Common myeloid progenitor, CD34-positive (primary cell): ENCODE data around the gene GNRHR.

ENCODE experiments used
- CTCF ChIA-PET: fragments of 350-600 bp; sonication (Branson Sonifier 250); formaldehyde crosslinking; loops from one replicate; lab custom pipeline; 2021; ENCODE audit warnings: antibody characterized with exemption; lab: Charles Lee
- POLR2A ChIA-PET: fragments of 350-600 bp; sonication (Branson Sonifier 250); formaldehyde crosslinking; loops from one replicate; lab custom pipeline; 2021; ENCODE audit warnings: antibody characterized with exemption; lab: Charles Lee
- DNase-seq, 3 donors: peaks; one replicate each; pipeline versions ENCODE4 v3.0.0 to v3.0.0-alpha.2; 2013
- H3K27ac ChIP-seq, 2 experiments: 1 replicate in 1 of 2; 2 replicates in 1 of 2; pipeline ENCODE4 v1.7.0; 2013; ENCODE audit warnings: inconsistent platforms in 2 of 2, low read length in 2 of 2, mild to moderate bottlenecking in 2 of 2, low read depth in 1 of 2, moderate library complexity in 1 of 2; ENCODE audit not compliant: severe bottlenecking in 2 of 2, insufficient read depth in 1 of 2, poor library complexity in 1 of 2
- H3K27me3 ChIP-seq, 5 experiments: replicated peaks in 2 of 5; 1 replicate in 3 of 5; 2 replicates in 2 of 5; pipeline versions ENCODE4 v1.6.1 to v1.7.0; 2013; ENCODE audit warnings: low read length in 4 of 5, mild to moderate bottlenecking in 2 of 5, moderate library complexity in 2 of 5, inconsistent platforms in 1 of 5; ENCODE audit not compliant: insufficient read depth in 5 of 5, control insufficient read depth in 4 of 5
- H3K36me3 ChIP-seq, 4 experiments: 1 replicate in 2 of 4; 2 replicates in 2 of 4; pipeline versions ENCODE4 v1.6.1 to v1.7.0; 2013; ENCODE audit warnings: low read length in 3 of 4, control low read depth in 1 of 4, mild to moderate bottlenecking in 1 of 4; ENCODE audit not compliant: control insufficient read depth in 4 of 4, insufficient read depth in 4 of 4
- H3K4me1 ChIP-seq, 4 experiments: 1 replicate in 3 of 4; 2 replicates in 1 of 4; pipeline versions ENCODE4 v1.6.1 to v1.7.1; 2013; ENCODE audit warnings: low read length in 3 of 4, mild to moderate bottlenecking in 3 of 4, control low read depth in 1 of 4, inconsistent platforms in 1 of 4, moderate library complexity in 1 of 4; ENCODE audit not compliant: control insufficient read depth in 4 of 4, insufficient read depth in 4 of 4; ENCODE audit errors: control extremely low read depth in 1 of 4
- H3K4me3 ChIP-seq, 7 experiments: 1 replicate in 4 of 7; 2 replicates in 3 of 7; pipeline versions ENCODE4 v1.5.1 to v1.7.0; 2013; ENCODE audit warnings: mild to moderate bottlenecking in 7 of 7, low read length in 6 of 7, moderate library complexity in 6 of 7, inconsistent platforms in 2 of 7, low read depth in 2 of 7, control low read depth in 1 of 7; ENCODE audit not compliant: insufficient read depth in 4 of 7, control insufficient read depth in 1 of 7; ENCODE audit errors: extremely low read depth in 1 of 7
- H3K9me3 ChIP-seq, 5 experiments: 1 replicate in 4 of 5; 2 replicates in 1 of 5; pipeline versions ENCODE4 v1.6.1 to v1.7.1; 2013; ENCODE audit warnings: low read length in 4 of 5, mild to moderate bottlenecking in 2 of 5, inconsistent platforms in 1 of 5, low read depth in 1 of 5, moderate library complexity in 1 of 5; ENCODE audit not compliant: control insufficient read depth in 4 of 5, insufficient read depth in 2 of 5; ENCODE audit errors: control extremely low read depth in 1 of 5
- WGBS: methylation state at CpG from one replicate; pipeline ENCODE4 v1.1.5; 2013; ENCODE audit not compliant: insufficient coverage; 5-methylcytosine and 5-hydroxymethylcytosine counted together

The GNRHR gene

DNA sequence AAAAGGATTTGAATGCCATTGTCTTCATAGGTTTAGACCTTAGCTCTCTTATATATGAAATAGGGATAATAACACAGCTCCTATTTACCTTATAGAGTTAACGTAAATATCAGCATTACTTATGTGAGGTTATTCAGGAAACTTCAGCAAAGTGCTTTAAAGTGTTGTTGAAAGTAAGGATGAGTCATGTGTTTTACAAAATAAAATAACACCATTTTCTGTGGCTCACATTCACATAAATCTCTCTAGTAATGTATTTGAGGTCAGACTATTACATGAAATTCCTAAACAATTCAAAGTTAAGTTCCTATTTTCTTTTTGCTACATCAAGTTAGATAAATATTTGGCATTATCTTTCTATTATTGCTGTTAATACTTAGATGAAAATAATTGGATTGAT, 2.9 kb downstream of the GNRHR start:
- Histone ChIP-seq H3K27ac (no peak overlapping the region), H3K4me3 (no peak overlapping the region), H3K36me3 (no peaks in the 10 kb centered on the region), H3K4me1 (no peaks in the 10 kb centered on the region), H3K9me3 (no peaks in the 10 kb centered on the region), H3K27me3 (no peaks in the 10 kb centered on the region)
- CTCF ChIA-PET: no interaction called here
- no peak for DNase-seq
- WGBS: no CpG with 5 or more reads among the region's 1 CpG
- POLR2A ChIA-PET: no interaction called here

DNA sequence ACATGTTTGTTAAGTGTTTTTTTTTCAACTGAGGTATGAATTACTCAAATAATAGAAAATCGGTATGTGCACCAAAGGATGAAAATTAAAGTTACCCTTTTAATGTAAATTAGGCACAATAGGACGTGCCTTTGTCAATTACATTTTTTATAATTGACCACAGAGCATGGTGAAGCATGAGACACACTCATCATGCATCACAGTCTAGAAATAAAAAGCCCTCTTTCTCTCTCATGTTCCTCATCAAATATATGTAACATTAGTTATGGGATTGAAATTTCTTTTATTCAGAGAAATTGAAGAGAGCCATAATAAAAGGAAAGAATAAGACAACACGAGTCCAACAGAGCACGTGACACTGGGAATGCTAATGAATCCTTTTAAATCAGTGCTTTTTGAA, 3.5 kb downstream of the GNRHR start:
- DNase-seq: no peak
- Histone ChIP-seq H3K4me1 (no peaks in the 10 kb centered on the region), H3K9me3 (no peaks in the 10 kb centered on the region), H3K4me3 (no peak overlapping the region), H3K36me3 (no peaks in the 10 kb centered on the region), H3K27ac (no peak overlapping the region), H3K27me3 (no peaks in the 10 kb centered on the region)
- WGBS: 100% methylated on average over 1 of the region's 4 CpGs
- ChIA-PET CTCF (no interaction called here), POLR2A (no interaction called here)

GRCh38 chr4:67749286-67749685, 4.9 kb downstream of the GNRHR start:
- Histone ChIP-seq H3K36me3 (no peaks in the 10 kb centered on the region), H3K9me3 (no peaks in the 10 kb centered on the region), H3K27ac (no peak overlapping the region), H3K4me3 (no peak overlapping the region), H3K4me1 (no peaks in the 10 kb centered on the region), H3K27me3 (no peaks in the 10 kb centered on the region)
- DNase-seq: no peak
- ChIA-PET POLR2A (no interaction called here), CTCF (interaction anchor here (1.2 to 1.6 kb wide), 2 partner anchors 26 to 196 kb away, joined by 3 read pairs; no protein-coding TSS in a partner anchor)
- 90% methylated on average over 2 of the region's 3 CpGs for WGBS

DNA sequence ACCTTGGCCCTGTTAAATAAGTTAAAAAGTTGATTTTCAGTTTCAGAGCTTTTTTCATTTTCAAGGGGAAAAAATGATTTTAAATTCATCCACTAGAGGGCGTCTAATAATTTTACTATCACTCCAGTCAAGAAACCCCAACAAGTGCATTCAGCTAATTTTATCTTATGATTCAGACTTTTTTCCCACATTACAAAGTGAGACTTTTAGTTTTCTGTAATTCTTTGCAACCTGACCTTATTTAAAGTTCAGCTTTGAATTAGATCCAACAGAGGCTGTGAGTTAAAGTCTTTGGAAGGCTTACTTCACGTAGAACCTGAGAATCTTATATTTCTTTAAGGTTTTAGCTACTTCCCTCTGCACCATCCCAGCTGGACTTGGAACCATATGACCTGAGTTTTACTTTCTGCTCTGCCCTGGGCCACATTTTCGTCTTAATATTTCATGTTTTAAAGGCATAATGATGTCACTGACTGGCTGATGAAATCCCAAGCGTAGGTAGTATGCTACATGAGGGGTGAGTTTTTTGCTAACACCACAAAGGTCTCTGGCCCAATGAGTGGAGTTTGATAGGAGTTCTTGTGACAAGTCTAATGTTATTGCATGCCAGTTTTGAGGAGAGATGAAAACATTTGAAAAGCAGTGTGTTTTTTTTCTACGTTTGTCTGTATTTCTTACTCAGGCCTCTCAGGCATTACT, 7.2 kb downstream of the GNRHR start:
- peak; percentile 42 to 69 (median 62) for DNase-seq
- 0% methylated on average over 1 of the region's 5 CpGs for WGBS

DNA sequence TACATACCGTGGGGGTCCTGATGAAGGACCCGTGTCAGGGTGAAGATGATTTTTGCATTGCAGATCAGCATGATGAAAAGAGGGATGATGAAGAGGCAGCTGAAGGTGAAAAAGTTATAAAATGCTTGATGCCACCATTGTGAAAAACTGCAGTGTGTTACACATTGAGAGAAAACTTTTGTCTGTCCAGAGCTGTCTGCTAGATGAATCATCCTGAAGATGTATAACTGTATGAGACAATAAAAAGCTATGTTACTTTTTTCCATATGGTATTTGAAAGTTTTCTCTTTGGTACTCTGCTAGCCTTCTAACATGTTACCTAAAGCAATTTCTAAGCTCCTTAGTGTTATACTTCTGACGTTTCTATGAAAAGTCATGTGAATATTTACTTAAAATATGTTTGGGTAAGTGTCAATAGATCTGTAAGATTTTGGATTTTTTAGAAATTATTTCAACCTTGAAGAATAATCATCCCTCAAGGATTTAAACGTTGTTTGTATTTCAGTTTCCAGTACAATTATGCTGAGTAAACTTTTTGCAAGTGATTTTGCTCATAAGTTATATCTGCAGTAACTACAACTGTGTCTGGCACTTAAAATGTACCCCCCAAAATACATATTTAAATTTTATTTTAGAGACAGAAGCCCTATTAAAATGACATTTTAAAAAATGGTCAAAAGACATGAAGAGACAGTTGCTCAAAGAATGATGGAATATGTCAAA, 9.5 kb downstream of the GNRHR start:
- CTCF ChIA-PET: interaction anchor here (0.9 to 2.5 kb wide), 6 partner anchors 11 to 43 kb away, joined by 3 to 8 read pairs (median 5); partner anchors contain the start of gene UBA6
- DNase-seq: no peak
- Histone ChIP-seq H3K27me3 (no peaks in the 10 kb centered on the region), H3K4me1 (no peaks in the 10 kb centered on the region), H3K27ac (no peak overlapping the region), H3K36me3 (no peaks in the 10 kb centered on the region), H3K4me3 (no peak overlapping the region), H3K9me3 (no peaks in the 10 kb centered on the region)
- WGBS: 100% methylated on average over 2 of the region's 4 CpGs
- POLR2A ChIA-PET: no interaction called here

More for the DNA sequence above, 7.2 kb downstream of the GNRHR start:
- POLR2A ChIA-PET: no interaction called here
- Histone ChIP-seq H3K27me3 (no peaks in the 10 kb centered on the region), H3K36me3 (no peaks in the 10 kb centered on the region), H3K4me3 (no peak overlapping the region), H3K27ac (no peak overlapping the region), H3K4me1 (no peaks in the 10 kb centered on the region), H3K9me3 (no peaks in the 10 kb centered on the region)
- CTCF ChIA-PET: interaction anchor here (0.9 to 2.5 kb wide), 10 partner anchors 9 to 427 kb away, joined by 3 to 9 read pairs (median 6); partner anchors contain the start of gene UBA6

DNA sequence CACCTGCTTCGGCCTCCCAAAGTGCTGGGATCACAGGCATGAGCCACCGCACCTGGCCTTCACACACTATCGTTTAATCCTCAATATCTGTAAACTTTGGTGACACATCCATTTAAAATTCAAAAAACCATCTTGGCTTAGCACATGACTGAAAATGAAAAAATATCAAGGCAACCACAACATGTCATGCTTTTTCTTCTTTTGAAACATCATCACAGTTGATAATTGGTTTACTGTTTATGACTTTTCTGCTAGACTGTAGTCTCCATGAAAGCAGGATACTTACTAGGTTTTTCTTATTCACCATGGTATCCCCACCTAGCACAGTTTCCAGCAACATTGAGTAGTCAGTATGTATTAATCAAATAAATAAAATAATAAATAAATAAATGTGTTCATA, 11.0 kb downstream of the GNRHR start:
- Histone ChIP-seq H3K9me3 (no peaks in the 10 kb centered on the region), H3K27ac (no peak overlapping the region), H3K27me3 (no peaks in the 10 kb centered on the region), H3K36me3 (no peaks in the 10 kb centered on the region), H3K4me1 (no peaks in the 10 kb centered on the region), H3K4me3 (no peak overlapping the region)
- WGBS: 100% methylated on average over 2 of the region's 3 CpGs
- CTCF ChIA-PET: no interaction called here
- POLR2A ChIA-PET: no interaction called here
- DNase-seq: no peak

DNA sequence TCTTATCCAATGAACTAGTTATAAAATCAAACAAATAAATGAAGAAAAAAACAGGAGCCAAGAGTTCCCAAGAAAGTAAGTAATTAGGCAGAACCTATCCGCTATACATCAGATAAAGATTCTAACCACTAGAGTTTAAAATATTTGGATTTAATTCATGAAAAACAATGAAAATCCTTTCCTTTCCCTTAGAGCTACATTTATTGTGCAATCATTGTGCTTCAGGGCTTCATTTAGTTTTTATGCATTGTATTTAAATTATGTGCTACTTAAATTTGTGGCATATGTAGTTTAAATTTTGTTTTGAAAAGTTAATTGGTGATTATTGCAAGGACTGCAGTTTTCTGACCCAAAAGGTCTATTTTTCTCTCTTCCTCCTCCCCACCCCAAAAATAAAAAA, 17.9 kb downstream of the GNRHR start:
- H3K4me1 ChIP-seq: no peaks in the 10 kb centered on the region
- POLR2A ChIA-PET: no interaction called here
- CTCF ChIA-PET: no interaction called here
- H3K27ac ChIP-seq: no peak overlapping the region
- H3K36me3 ChIP-seq: peaks cover 0 to 9% (median 1%) of the 10 kb centered on the region in 4 experiments
- WGBS: no CpG with 5 or more reads among the region's 1 CpG
- H3K27me3 ChIP-seq: no peaks in the 10 kb centered on the region
- DNase-seq: no peak
- H3K9me3 ChIP-seq: no peaks in the 10 kb centered on the region
- H3K4me3 ChIP-seq: no peak overlapping the region
